ENCODE data around the gene CDKN1C. TPM values are rescaled to one million over a fixed set of nuclear protein-coding genes. Genes with fewer than 3 reads are reported as not detected.

CDKN1C gene
- polyA plus RNA-seq, 4 donors, result 125 to 210 (median 138) TPM

- no peak for DNase-seq (ENCODE audit: low read depth in 4 of 4, low spot score in 2 of 4)
Observed at GRCh38 chr11:2890466-2891294, 5.1 kb upstream of the CDKN1C start.

- no peak for DNase-seq (ENCODE audit: low read depth in 4 of 4, low spot score in 2 of 4)
Observed at GRCh38 chr11:2889362-2890273, 4.0 kb upstream of the CDKN1C start.

GRCh38 chr11:2888266-2888968, 2.8 kb upstream of the CDKN1C start:
- peak in 1 of 4 donors; percentile 85 for DNase-seq (ENCODE audit: low read depth in 4 of 4, low spot score in 2 of 4)

- no peak for DNase-seq (ENCODE audit: low read depth in 4 of 4, low spot score in 2 of 4)
Observed at GRCh38 chr11:2887515-2888195, 2.1 kb upstream of the CDKN1C start.

- DNase-seq (ENCODE audit: low read depth in 4 of 4, low spot score in 2 of 4), result no peak
Observed at GRCh38 chr11:2886936-2887335, 1.4 kb upstream of the CDKN1C start.

- DNase-seq (ENCODE audit: low read depth in 4 of 4, low spot score in 2 of 4), result no peak
Observed at GRCh38 chr11:2886191-2886894, 768 bp upstream of the CDKN1C start.

- no peak for DNase-seq (ENCODE audit: low read depth in 4 of 4, low spot score in 2 of 4)
Observed at GRCh38 chr11:2885017-2885677, 428 bp downstream of the CDKN1C start.

- DNase-seq (ENCODE audit: low read depth in 4 of 4, low spot score in 2 of 4), result no peak
Observed at GRCh38 chr11:2883979-2884815, 1.4 kb downstream of the CDKN1C start.

GRCh38 chr11:2883640-2883978, 2.0 kb downstream of the CDKN1C start:
- DNase-seq (ENCODE audit: low read depth in 4 of 4, low spot score in 2 of 4), result no peak

GRCh38 chr11:2882396-2883110, 3.0 kb downstream of the CDKN1C start:
- no peak for DNase-seq (ENCODE audit: low read depth in 4 of 4, low spot score in 2 of 4)

GRCh38 chr11:2881981-2882375, 3.6 kb downstream of the CDKN1C start:
- no peak for DNase-seq (ENCODE audit: low read depth in 4 of 4, low spot score in 2 of 4)

- DNase-seq (ENCODE audit: low read depth in 4 of 4, low spot score in 2 of 4), result no peak
Observed at GRCh38 chr11:2881076-2881980, 4.2 kb downstream of the CDKN1C start.

- DNase-seq (ENCODE audit: low read depth in 4 of 4, low spot score in 2 of 4), result no peak
Observed at GRCh38 chr11:2880646-2881045, 4.9 kb downstream of the CDKN1C start.

GRCh38 chr11:2878782-2879181, 6.8 kb downstream of the CDKN1C start:
- no peak for DNase-seq (ENCODE audit: low read depth in 4 of 4, low spot score in 2 of 4)

GRCh38 chr11:2877474-2877873, 8.1 kb downstream of the CDKN1C start:
- DNase-seq (ENCODE audit: low read depth in 4 of 4, low spot score in 2 of 4), result no peak

- no peak for DNase-seq (ENCODE audit: low read depth in 4 of 4, low spot score in 2 of 4)
Observed at GRCh38 chr11:2874963-2875362, 10.6 kb downstream of the CDKN1C start.
